AG04449 (cell line): ENCODE results near the gene OSBPL6.

Experiments
- CTCF ChIA-PET: fragments of 350-600 bp; formaldehyde crosslinking; extraction: SDS; loops from one replicate; lab custom pipeline; 2021; ENCODE audit warnings: antibody characterized with exemption; lab: Yijun Ruan, JAX
- POLR2A ChIA-PET: fragments of 400-600, 350-600 bp; formaldehyde crosslinking; extraction: SDS; loops from one replicate; lab custom pipeline; 2020; ENCODE audit warnings: antibody characterized with exemption, inconsistent platforms; lab: Yijun Ruan, JAX
- DNase-seq: peaks from one replicate; pipeline ENCODE4 v3.0.0-alpha.2; 2010; ENCODE audit warnings: low read depth, low spot score
- H3K4me3 ChIP-seq: 2 replicates; pipeline ENCODE4 v1.5.1; 2011; ENCODE audit warnings: low read depth, mild to moderate bottlenecking, control low read depth, low read length
- CTCF ChIP-seq: IDR thresholded peaks from one replicate; pipeline ENCODE4 v1.5.1; 2011; ENCODE audit warnings: mild to moderate bottlenecking, moderate library complexity, low read length, control low read depth, inconsistent platforms; ENCODE audit not compliant: insufficient read depth; ENCODE audit errors: missing control alignments

The OSBPL6 gene

GRCh38 chr2:178296394-178297090, 102.2 kb downstream of the OSBPL6 start:
- POLR2A ChIA-PET, result no interaction called here
- no peak for TF ChIP-seq CTCF

GRCh38 chr2:178297091-178297411, 102.7 kb downstream of the OSBPL6 start:
- H3K4me3 ChIP-seq, result no peak overlapping the region
- ChIA-PET POLR2A (no interaction called here), CTCF (interaction anchor here (1.1 to 4.5 kb wide), 6 partner anchors 8 to 164 kb away, joined by 3 to 32 read pairs (median 6); no protein-coding TSS in a partner anchor)
- no peak for TF ChIP-seq CTCF
- no peak for DNase-seq

More at GRCh38 chr2:178296394-178297090, 102.2 kb downstream of the OSBPL6 start:
- DNase-seq, result no peak
- CTCF ChIA-PET, result interaction anchor here (0.9 to 4.5 kb wide), 9 partner anchors 8 to 185 kb away, joined by 3 to 32 read pairs (median 4); no protein-coding TSS in a partner anchor
- no peak overlapping the region for H3K4me3 ChIP-seq

GRCh38 chr2:178298785-178299212, 104.5 kb downstream of the OSBPL6 start:
- no peak overlapping the region for H3K4me3 ChIP-seq
- CTCF ChIA-PET, result interaction anchor here (1.5 kb wide), 1 partner anchor 315 kb away, joined by 4 read pairs; no protein-coding TSS in a partner anchor
- DNase-seq, result no peak
- POLR2A ChIA-PET, result no interaction called here
- TF ChIP-seq CTCF, result no peak

- no peak for DNase-seq
- POLR2A ChIA-PET, result no interaction called here
- no peak for TF ChIP-seq CTCF
- CTCF ChIA-PET, result interaction anchor here (1.2 kb wide), 1 partner anchor 12 kb away, joined by 4 read pairs; no protein-coding TSS in a partner anchor
- no peak overlapping the region for H3K4me3 ChIP-seq
Measured at GRCh38 chr2:178301649-178302238, 107.4 kb downstream of the OSBPL6 start.

GRCh38 chr2:178304333-178304732, 110.0 kb downstream of the OSBPL6 start:
- ChIA-PET CTCF (interaction anchor here (1.6 to 4.1 kb wide), 4 partner anchors 8 to 115 kb away, joined by 5 to 32 read pairs (median 18); no protein-coding TSS in a partner anchor), POLR2A (no interaction called here)
- no peak overlapping the region for H3K4me3 ChIP-seq
- no peak for DNase-seq
- no peak for TF ChIP-seq CTCF
